Measurements from ENCODE around the gene RASGRP2.

GRCh38 chr11:64774144-64774543 is 30.2 kb upstream of the RASGRP2 start:
- TF ChIP-seq EZH2 (IDR thresholded peaks at IDR 0.05; ENCODE audit: borderline replicate concordance, low read length) (no peak), CTCF (IDR thresholded peaks at IDR 0.05; ENCODE audit: low read length) (no peak)

Data from OCI-LY1 (cell line).